AG09319 (cell line): ENCODE results near the gene TRIM36.

Experiments
- DNase-seq: peaks from one replicate; pipeline ENCODE4 v3.0.0-alpha.2; 2010; ENCODE audit warnings: low read depth; ENCODE audit errors: extremely low read depth
- TF ChIP-seq, protein P1 (sequence below): IDR thresholded peaks from 2 replicates; pipeline ENCODE4 v1.5.1; 2011; ENCODE audit warnings: low read depth, mild to moderate bottlenecking, inconsistent platforms, low read length, moderate library complexity

The TRIM36 gene

GRCh38 chr5:115193295-115193694 is 23.6 kb upstream of the TRIM36 start:
- no peak for DNase-seq
- TF ChIP-seq, protein P1, sequence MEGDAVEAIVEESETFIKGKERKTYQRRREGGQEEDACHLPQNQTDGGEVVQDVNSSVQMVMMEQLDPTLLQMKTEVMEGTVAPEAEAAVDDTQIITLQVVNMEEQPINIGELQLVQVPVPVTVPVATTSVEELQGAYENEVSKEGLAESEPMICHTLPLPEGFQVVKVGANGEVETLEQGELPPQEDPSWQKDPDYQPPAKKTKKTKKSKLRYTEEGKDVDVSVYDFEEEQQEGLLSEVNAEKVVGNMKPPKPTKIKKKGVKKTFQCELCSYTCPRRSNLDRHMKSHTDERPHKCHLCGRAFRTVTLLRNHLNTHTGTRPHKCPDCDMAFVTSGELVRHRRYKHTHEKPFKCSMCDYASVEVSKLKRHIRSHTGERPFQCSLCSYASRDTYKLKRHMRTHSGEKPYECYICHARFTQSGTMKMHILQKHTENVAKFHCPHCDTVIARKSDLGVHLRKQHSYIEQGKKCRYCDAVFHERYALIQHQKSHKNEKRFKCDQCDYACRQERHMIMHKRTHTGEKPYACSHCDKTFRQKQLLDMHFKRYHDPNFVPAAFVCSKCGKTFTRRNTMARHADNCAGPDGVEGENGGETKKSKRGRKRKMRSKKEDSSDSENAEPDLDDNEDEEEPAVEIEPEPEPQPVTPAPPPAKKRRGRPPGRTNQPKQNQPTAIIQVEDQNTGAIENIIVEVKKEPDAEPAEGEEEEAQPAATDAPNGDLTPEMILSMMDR, result no peak

DNA sequence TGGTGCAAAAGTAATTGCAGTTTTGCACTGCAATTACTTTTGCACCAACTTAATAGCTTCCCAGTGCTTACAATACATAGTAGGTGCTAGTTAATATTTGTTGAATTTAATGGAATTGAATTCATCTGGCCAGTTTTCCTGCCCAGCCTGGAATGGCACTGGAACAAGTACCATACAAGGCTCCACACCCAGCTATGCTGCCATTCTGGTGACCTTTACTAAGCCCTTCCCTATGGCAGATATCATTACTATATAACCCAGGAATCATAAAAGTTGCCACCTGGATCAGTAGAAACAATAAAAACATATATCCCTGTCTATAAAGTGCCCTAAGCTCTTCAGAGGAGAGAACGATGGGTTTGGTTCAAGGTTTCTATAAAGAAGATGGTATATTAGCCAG is 22.4 kb upstream of the TRIM36 start:
- TF ChIP-seq, protein P1, result no peak
- DNase-seq, result no peak

- TF ChIP-seq, protein P1, result no peak
Observed at GRCh38 chr5:115191474-115192031, 21.8 kb upstream of the TRIM36 start.

GRCh38 chr5:115190388-115190787 is 20.7 kb upstream of the TRIM36 start:
- no peak for DNase-seq
- TF ChIP-seq, protein P1, result no peak

More at GRCh38 chr5:115191474-115192031, 21.8 kb upstream of the TRIM36 start:
- no peak for DNase-seq

DNA sequence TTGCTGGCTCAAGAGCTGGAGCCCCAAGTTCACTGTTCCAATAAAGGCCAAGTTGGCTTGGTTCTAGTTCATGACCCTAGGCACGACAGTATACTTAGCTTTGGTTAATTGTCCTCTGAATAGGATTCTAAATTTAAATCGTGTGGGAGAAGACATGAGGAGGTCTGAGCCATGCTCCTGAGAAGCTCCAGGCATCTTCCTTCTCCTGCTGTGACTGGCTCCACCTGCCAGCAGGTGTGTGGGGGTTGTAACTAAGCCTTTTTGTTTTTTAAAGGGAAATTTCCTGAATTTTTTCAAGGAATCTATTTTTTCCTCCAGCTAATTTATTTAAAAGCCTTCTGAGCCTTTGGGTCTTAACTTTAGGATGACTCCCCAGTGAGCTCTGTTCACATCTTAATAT is 20.2 kb upstream of the TRIM36 start:
- TF ChIP-seq, protein P1, result no peak

DNA sequence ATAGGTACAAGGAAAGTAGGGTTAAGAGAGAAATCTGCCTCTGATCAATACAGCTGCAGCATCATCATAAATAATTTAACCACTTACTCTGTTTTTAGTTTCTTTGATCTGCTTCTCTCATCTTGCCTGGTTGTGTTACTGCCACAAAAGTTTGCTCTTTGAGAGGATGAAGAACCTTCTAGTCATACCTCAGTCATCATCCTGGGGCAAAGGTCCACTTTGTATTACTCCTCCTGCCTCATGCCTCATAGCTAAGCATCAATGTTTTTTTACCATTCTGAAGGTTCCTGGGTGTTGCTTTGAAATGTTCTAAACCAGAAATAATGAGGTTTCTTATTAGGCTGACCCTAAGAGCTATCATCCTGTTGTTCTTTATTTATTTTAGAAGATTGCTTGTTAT is 17.1 kb upstream of the TRIM36 start:
- DNase-seq, result no peak
- TF ChIP-seq, protein P1, result no peak

More for the DNA sequence above, 20.2 kb upstream of the TRIM36 start:
- no peak for DNase-seq

DNA sequence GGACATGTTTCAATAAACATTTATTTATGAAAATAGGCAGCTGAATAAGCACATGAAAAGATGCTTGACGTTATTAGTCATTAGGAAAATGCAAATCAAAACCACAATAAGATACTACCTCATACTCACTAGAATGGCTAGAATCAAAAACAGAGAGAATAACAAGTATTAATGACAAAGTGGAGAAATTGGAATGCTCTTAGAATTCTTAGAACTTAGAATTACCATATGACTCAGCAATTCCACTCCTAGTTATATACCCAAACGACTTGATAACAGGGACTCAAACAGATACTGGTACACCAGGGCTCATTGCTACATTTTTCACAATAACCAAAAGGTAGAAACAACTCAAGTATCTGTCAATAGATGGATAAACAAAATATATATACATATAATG is 15.1 kb upstream of the TRIM36 start:
- no peak for DNase-seq
- TF ChIP-seq, protein P1, result no peak
